NCI-H510A (cell line): ENCODE data around the gene VWCE.
"Not testable (repeated sequence)": the region's sequence is repeated elsewhere in the genome, so short reads cannot be mapped to it uniquely, and the experiment has no call there.

ENCODE experiments used
- DNase-seq: peaks from one replicate; lab custom pipeline; 2025; lab: John Stamatoyannopoulos, UW

Gene VWCE

GRCh38 chr11:61211327-61211952 is 83.7 kb downstream of the VWCE start:
- DNase-seq: not testable (repeated sequence)

- DNase-seq: not testable (repeated sequence)
Observed at GRCh38 chr11:61210629-61211028, 84.5 kb downstream of the VWCE start.
